Brain pericyte (primary cell): ENCODE measurements around the gene S100A7.
"Not testable (repeated sequence)": the region's sequence is repeated elsewhere in the genome, so short reads cannot be mapped to it uniquely, and the experiment has no call there.

Experiments
- DNase-seq: peaks from one replicate; pipeline ENCODE4 v3.0.0-alpha.2; 2012; ENCODE audit warnings: low read depth, low spot score

S100A7 gene

GRCh38 chr1:153431002-153431401, 29.4 kb downstream of the S100A7 start:
- no peak for DNase-seq

- DNase-seq, result no peak
Measured at GRCh38 chr1:153430561-153430960, 29.9 kb downstream of the S100A7 start.

GRCh38 chr1:153430166-153430553, 30.3 kb downstream of the S100A7 start:
- no peak for DNase-seq

GRCh38 chr1:153429266-153430165, 30.9 kb downstream of the S100A7 start:
- no peak for DNase-seq

GRCh38 chr1:153428791-153429190, 31.7 kb downstream of the S100A7 start:
- DNase-seq, result no peak

GRCh38 chr1:153428073-153428638, 32.3 kb downstream of the S100A7 start:
- no peak for DNase-seq

- no peak for DNase-seq
Measured at GRCh38 chr1:153426809-153427208, 33.6 kb downstream of the S100A7 start.

GRCh38 chr1:153422450-153423068, 37.9 kb downstream of the S100A7 start:
- DNase-seq, result no peak

- DNase-seq, result no peak
Measured at GRCh38 chr1:153420306-153420705, 40.1 kb downstream of the S100A7 start.

GRCh38 chr1:153419436-153419793, 41.0 kb downstream of the S100A7 start:
- not testable (repeated sequence) for DNase-seq

- DNase-seq, result not testable (repeated sequence)
Measured at GRCh38 chr1:153418758-153419435, 41.6 kb downstream of the S100A7 start.

GRCh38 chr1:153417136-153417888, 43.1 kb downstream of the S100A7 start:
- no peak for DNase-seq

- DNase-seq, result no peak
Measured at GRCh38 chr1:153415850-153416570, 44.4 kb downstream of the S100A7 start, which contains the start of gene S100A7A. Gene S100A7A, plus strand, starts transcription at chr1:153416520. Its CDS starts 1,563 bp downstream, at chr1:153418083.

GRCh38 chr1:153413961-153414360, 46.5 kb downstream of the S100A7 start:
- DNase-seq, result not testable (repeated sequence)
